ENCODE data around the gene MRPL54. TPM values are rescaled to one million over a fixed set of nuclear protein-coding genes. Genes with fewer than 3 reads are reported as not detected.

MRPL54 gene
- total and polyA plus RNA-seq, 2 donors: 23.0 to 61.9 TPM

DNA sequence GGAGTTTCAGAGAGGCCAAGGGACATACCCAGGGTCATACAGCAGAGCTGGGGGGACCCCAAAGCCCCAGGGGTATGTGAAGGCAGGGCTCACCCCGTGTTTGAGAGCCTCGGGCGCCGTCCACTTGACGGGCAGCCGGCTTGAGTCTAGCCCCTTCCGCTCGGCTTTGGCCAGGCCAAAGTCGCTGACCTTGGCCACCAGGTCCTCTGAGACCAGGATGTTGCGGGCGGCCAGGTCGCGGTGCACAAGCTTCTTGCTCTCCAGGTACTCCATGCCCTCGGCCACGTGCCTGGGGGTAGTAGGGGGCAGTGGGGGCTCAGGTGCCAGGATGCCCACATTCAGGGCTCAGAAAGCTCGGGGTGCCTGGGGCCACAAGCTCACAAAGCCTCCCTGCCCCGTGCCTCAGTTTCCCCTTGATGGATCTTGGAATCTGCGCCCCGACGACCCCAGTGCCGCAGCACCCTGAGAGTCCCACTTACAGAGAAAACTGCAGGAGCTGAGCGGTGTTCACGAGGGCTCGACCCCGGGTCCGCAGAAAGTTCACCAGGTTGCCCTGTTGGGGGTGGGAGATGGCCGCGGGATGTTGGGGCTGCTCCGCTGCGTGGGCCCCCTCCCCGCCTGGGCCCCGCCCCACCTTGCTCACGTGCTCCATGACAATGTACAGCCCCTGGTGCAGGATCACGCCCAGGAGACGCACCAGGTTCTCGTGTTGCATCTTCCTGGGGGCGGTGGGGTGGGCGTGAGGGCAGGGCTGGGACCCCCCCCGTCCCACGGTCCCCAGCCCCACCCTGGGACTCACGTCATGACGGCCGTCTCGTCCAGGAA, 16.6 kb downstream of the MRPL54 start:
- Histone ChIP-seq H3K4me1 (ENCODE audit: insufficient read depth) (no peaks in the 10 kb centered on the region), H3K36me3 (ENCODE audit: insufficient read depth) (no peaks in the 10 kb centered on the region), H3K4me3 (ENCODE audit: low read depth, low read length) (no peak overlapping the region), H3K27ac (ENCODE audit: low read depth) (no peak overlapping the region)
- DNase-seq (ENCODE audit: extremely low spot score): no peak
- 73% methylated on average over 44 of the region's 44 CpGs for WGBS

DNA sequence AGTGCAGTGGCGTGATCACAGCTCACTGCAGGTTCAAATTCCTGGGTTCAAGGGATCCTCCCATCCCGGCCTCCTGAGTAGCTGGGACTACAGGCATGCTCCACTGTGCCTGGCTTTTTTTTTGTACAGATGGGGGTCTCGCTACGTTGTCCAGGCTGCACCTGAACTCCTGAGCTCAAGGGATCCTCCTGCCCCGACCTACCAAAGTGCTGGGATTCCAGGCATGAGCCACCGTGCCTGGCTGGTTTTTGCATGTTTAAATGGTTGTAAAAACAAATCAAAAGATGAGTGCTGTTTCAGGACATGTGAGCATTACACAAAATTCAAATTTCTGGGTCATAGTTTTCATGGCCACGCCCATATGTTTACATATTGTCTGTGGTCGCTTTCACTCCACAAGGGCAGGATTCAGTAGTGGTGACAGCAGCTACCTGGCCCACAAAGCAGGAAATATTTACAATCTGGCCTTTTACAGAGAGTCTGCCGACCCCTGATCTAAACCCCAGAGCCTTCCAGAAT, 18.4 kb downstream of the MRPL54 start:
- Histone ChIP-seq H3K36me3 (ENCODE audit: insufficient read depth) (no peaks in the 10 kb centered on the region), H3K4me3 (ENCODE audit: low read depth, low read length) (no peak overlapping the region), H3K4me1 (ENCODE audit: insufficient read depth) (no peaks in the 10 kb centered on the region), H3K27ac (ENCODE audit: low read depth) (no peak overlapping the region)
- no peak for DNase-seq (ENCODE audit: extremely low spot score)
- 89% methylated on average over 9 of the region's 9 CpGs for WGBS

- DNase-seq (ENCODE audit: extremely low spot score): no peak
- H3K4me1 ChIP-seq (ENCODE audit: insufficient read depth): no peaks in the 10 kb centered on the region
- H3K4me3 ChIP-seq (ENCODE audit: low read depth, low read length): no peak overlapping the region
- H3K36me3 ChIP-seq (ENCODE audit: insufficient read depth): no peaks in the 10 kb centered on the region
- WGBS: 99% methylated on average over 2 of the region's 2 CpGs
- H3K27ac ChIP-seq (ENCODE audit: low read depth): no peak overlapping the region
These were observed 19.1 kb downstream of the MRPL54 start for GRCh38 chr19:3781603-3782002.

DNA sequence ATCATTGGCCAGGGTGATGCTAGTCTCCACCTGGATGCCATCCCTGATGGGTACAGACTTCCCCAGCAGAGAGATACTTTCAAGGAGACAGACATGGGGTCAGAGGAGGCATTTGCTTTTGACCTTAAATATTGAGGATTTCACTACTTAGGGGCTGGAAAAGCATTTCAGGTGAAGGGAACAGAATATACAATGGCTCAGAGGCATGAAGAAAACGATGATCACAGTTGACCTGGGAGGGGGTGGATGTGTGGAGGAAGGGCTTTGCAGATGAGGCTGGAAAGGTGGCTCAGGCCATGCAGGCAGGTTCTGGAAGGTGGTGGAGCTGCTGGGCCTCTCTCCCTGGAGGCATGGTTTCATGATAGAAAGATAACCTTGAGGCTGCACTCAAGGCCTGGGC, 19.8 kb downstream of the MRPL54 start:
- Histone ChIP-seq H3K36me3 (ENCODE audit: insufficient read depth) (no peaks in the 10 kb centered on the region), H3K27ac (ENCODE audit: low read depth) (no peak overlapping the region), H3K4me3 (ENCODE audit: low read depth, low read length) (no peak overlapping the region), H3K4me1 (ENCODE audit: insufficient read depth) (no peaks in the 10 kb centered on the region)
- WGBS: 96% methylated on average over 1 of the region's 1 CpG
- no peak for DNase-seq (ENCODE audit: extremely low spot score)

GRCh38 chr19:3782903-3783302, 20.4 kb downstream of the MRPL54 start:
- no peak for DNase-seq (ENCODE audit: extremely low spot score)
- H3K36me3 ChIP-seq (ENCODE audit: insufficient read depth): no peaks in the 10 kb centered on the region
- H3K4me1 ChIP-seq (ENCODE audit: insufficient read depth): no peaks in the 10 kb centered on the region
- H3K4me3 ChIP-seq (ENCODE audit: low read depth, low read length): no peak overlapping the region
- WGBS: 85% methylated on average over 13 of the region's 13 CpGs
- H3K27ac ChIP-seq (ENCODE audit: low read depth): no peak overlapping the region

DNA sequence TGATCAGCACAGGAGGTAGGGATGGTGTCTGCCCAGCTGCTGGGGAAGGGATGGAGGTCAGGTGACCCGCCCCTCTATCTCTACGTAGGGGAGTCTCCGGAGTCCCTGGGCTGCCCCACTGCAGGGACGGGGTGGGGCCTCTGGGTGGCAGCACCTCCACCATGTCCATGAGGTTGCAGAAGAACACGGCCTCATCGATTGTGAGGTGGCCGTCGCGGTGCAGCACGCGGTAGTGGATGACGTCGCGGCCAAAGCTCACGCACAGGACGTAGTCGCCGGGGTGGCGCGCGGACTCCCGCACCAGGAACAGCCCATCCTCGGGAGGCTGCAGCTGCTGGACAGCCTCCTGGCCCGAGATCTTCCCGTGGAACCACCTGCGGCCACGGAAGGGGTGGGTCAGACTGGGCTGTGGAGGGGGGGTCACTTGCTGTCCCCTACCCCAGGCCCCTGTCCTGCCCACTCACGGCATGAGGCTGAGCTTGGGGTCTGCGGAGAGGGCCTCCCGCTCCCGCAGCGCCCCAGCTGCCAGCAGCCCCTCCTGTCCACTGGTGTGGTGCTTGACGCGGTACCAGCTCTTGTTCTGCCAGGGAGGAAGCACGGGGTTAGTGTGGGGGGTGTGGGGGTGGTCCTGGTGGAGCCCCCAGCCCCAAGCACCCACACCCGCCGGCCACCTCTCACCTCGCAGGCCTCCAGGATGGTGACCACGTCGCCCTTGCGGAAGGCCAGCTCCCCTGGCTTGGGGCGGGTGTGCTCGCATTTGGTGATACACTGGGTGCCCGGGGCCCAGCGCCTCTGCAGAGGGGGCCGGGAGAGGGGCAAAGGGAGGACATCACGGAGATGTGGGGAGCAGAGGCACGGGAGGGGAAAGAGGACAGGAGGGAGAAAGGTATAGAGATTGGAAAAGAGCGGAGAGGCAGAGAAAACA, 21.4 kb downstream of the MRPL54 start:
- Histone ChIP-seq H3K36me3 (ENCODE audit: insufficient read depth) (no peaks in the 10 kb centered on the region), H3K4me1 (ENCODE audit: insufficient read depth) (no peaks in the 10 kb centered on the region)
- 73% methylated on average over 49 of the region's 49 CpGs for WGBS

GRCh38 chr19:3784607-3785450, 22.3 kb downstream of the MRPL54 start:
- Histone ChIP-seq H3K4me3 (ENCODE audit: low read depth, low read length) (no peak overlapping the region), H3K4me1 (ENCODE audit: insufficient read depth) (no peaks in the 10 kb centered on the region), H3K36me3 (ENCODE audit: insufficient read depth) (no peaks in the 10 kb centered on the region), H3K27ac (ENCODE audit: low read depth) (no peak overlapping the region)
- WGBS: 26% methylated on average over 25 of the region's 25 CpGs
- DNase-seq (ENCODE audit: extremely low spot score): no peak

More for the DNA sequence above, 21.4 kb downstream of the MRPL54 start:
- H3K27ac ChIP-seq (ENCODE audit: low read depth): no peak overlapping the region
- DNase-seq (ENCODE audit: extremely low spot score): no peak
- H3K4me3 ChIP-seq (ENCODE audit: low read depth, low read length): no peak overlapping the region

DNA sequence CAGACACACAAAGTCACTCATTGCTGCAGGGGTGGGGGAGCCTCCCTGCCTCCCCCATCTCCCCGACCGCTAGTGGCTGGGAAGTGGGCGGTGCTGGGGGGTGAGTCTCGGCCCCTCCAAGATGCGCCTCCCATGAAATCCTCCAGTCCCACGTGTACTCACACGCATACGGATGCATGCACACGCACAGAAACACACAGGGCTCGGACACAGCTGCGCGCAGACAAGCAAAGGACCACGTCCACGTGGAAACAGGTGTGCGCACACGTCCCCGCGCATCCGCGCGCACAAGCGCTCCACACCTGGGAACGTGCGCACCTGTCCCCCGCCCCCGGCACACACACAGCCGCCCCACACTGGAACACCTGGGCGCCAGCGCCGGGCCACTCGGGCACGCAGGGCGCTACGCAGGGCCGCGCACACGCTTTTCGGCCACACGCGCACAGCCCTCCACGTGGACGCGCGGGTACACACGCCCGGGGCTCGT, 23.0 kb downstream of the MRPL54 start:
- no peaks in the 10 kb centered on the region for H3K36me3 ChIP-seq (ENCODE audit: insufficient read depth)
- 1% methylated on average over 47 of the region's 47 CpGs for WGBS
- no peaks in the 10 kb centered on the region for H3K4me1 ChIP-seq (ENCODE audit: insufficient read depth)
- DNase-seq (ENCODE audit: extremely low spot score): no peak
- no peak overlapping the region for H3K27ac ChIP-seq (ENCODE audit: low read depth)
- H3K4me3 ChIP-seq (ENCODE audit: low read depth, low read length): peak overlapping the region; percentile 32

DNA sequence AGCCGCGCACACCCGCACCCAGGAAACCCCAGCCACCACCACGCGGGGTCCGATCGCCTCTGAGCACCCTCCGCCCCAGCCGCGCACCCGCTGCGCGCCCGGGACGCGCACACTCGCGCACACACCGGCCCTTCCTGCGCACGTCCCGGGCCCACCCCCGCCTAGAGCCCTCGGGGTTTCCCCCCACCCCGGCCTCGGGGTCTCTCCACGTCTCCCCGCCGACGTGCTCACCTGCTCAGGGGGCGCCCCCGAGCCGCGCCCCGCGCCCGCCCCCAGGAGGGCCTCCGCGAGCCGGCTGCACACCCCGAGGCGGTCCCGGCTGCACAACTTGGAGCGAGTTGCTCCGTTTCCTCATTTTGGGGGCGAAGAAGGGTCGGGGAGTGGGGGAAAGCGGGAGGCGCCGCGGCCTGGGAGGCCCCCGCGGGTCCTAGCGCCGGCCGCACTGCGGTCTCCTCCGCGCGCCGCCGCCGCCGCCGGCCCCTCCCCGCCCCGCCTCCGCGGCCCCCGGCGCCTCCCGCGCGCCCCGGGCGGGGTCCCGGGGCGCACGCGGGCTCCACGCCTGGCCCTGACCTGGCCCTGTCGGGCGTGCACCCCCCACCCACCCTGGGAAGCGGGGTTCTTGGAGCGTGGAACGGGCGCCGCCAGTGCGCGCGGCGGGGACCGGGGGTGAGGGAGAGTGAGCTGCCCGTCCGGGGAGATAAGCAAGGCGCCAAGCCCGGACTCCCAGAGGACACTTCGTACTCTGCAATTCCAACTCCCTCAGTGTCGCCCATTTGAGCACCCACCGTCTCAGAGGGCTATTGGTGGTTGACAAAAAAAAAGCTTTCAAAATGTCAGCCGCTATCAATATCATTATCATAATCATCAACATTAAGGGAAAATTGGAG, 23.7 kb downstream of the MRPL54 start, which contains the start of gene MATK:
TSS of gene MATK (minus strand) at position 444 of the 887 bp plus-strand sequence. CDS start 1,246 bp downstream, outside the sequence.
- no peak within 1 kb of the TSS for H3K27ac ChIP-seq (ENCODE audit: low read depth)
- 4% methylated on average over 101 of the region's 101 CpGs for WGBS
- no peaks in the 10 kb centered on the region for H3K36me3 ChIP-seq (ENCODE audit: insufficient read depth)
- H3K4me3 ChIP-seq (ENCODE audit: low read depth, low read length): peak within 1 kb of the TSS; percentile 32
- H3K4me1 ChIP-seq (ENCODE audit: insufficient read depth): no peaks in the 10 kb centered on the region
- DNase-seq (ENCODE audit: extremely low spot score): no peak

DNA sequence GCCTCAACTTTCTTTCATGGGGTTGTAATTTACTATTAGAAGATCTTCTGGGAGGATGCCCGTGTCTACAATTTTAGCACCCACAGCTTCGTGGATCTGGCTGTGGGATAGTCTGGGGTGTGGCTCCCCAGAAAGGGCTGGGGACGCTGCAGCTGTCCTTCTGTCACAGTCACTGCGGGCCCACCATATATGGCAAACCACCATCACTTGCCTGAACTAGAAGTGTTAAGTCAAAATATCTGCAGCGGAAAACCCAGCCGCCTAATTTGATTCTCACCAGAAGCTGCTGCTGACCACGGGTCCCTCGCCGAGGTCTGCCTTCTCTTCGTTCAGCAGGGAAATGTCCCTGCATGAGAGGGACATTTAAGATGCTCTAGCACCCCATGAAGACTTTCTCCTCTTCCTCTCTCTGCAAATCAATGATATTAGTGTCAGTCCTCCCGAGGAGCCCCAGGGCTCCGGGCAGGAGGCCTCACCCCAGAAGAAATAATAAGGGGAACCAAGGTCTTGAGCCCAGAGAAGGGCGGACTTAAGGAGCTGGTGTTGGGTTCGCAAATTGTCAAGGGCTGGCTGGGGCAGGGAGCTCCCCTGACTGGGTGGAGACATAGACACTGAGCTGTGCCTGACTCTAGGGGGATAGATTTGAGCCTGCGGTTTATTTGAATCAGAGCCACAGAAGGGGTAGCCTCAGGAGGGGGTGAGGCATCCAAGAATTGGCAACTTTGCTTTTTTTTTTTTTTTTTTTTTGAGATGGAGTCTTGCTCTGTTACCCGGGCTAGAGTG, 26.7 kb downstream of the MRPL54 start:
- no peak for DNase-seq (ENCODE audit: extremely low spot score)
- WGBS: 49% methylated on average over 16 of the region's 16 CpGs
- no peak overlapping the region for H3K27ac ChIP-seq (ENCODE audit: low read depth)
- no peaks in the 10 kb centered on the region for H3K4me1 ChIP-seq (ENCODE audit: insufficient read depth)
- H3K36me3 ChIP-seq (ENCODE audit: insufficient read depth): no peaks in the 10 kb centered on the region
- H3K4me3 ChIP-seq (ENCODE audit: low read depth, low read length): no peak overlapping the region

DNA sequence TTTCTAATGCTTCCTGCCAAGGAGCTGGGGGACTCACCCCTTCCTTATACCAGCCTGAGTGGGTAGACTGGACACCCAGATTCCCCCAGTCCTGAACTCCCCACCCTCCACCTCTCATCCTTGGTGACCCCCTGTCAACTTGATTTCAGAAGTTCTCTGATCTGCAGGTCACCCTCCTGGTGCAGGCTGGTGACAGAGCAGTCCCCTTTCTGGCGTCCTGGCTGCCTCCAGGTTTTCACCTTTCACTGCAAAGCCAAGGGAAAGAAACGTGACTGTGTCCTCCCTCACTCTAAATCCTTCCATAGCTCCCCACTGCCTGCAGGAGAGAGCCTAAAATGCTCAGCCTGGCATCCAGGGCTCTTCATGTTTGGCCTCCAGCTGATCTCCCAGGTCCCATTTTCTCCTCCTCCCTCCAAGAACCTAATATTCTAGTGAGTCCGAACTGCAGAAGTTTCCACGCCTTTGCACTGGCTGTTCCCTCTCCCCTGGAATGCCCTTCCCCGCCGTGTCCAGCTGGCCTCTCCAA, 27.8 kb downstream of the MRPL54 start:
- 71% methylated on average over 6 of the region's 6 CpGs for WGBS
- Histone ChIP-seq H3K36me3 (ENCODE audit: insufficient read depth) (no peaks in the 10 kb centered on the region), H3K4me3 (ENCODE audit: low read depth, low read length) (no peak overlapping the region), H3K27ac (ENCODE audit: low read depth) (no peak overlapping the region), H3K4me1 (ENCODE audit: insufficient read depth) (no peaks in the 10 kb centered on the region)
- DNase-seq (ENCODE audit: extremely low spot score): no peak
